ENCODE measurements around the gene TNC. TPM values are rescaled to one million over a fixed set of nuclear protein-coding genes. Genes with fewer than 3 reads are reported as not detected.
"Not testable (repeated sequence)": the region's sequence is repeated elsewhere in the genome, so short reads cannot be mapped to it uniquely, and the experiment has no call there.

TNC gene
- total RNA-seq, 1 donor from 2014 or later: not detected

GRCh38 chr9:115135821-115136778 lies 18.1 kb upstream of the TNC start:
- intact Hi-C loops (cut with micrococcal nuclease): no loop called here

GRCh38 chr9:115134941-115135340 lies 17.0 kb upstream of the TNC start:
- intact Hi-C loops (cut with micrococcal nuclease): no loop called here

GRCh38 chr9:115133649-115134048 lies 15.7 kb upstream of the TNC start:
- intact Hi-C loops (cut with micrococcal nuclease): no loop called here

GRCh38 chr9:115132648-115133047 lies 14.7 kb upstream of the TNC start:
- intact Hi-C loops (cut with micrococcal nuclease): no loop called here

GRCh38 chr9:115130176-115130575 lies 12.2 kb upstream of the TNC start:
- intact Hi-C loops (cut with micrococcal nuclease): no loop called here

- intact Hi-C loops (cut with micrococcal nuclease): not testable (repeated sequence)
These were observed 10.8 kb upstream of the TNC start for GRCh38 chr9:115128726-115129125.

- intact Hi-C loops (cut with micrococcal nuclease): no loop called here
These were observed 9.3 kb upstream of the TNC start for GRCh38 chr9:115127191-115127817.

- intact Hi-C loops (cut with micrococcal nuclease): no loop called here
These were observed 8.4 kb upstream of the TNC start for GRCh38 chr9:115126404-115126803.

- intact Hi-C loops (cut with micrococcal nuclease): no loop called here
These were observed 5.0 kb upstream of the TNC start for GRCh38 chr9:115122937-115123336.

GRCh38 chr9:115121181-115121580 lies 3.2 kb upstream of the TNC start:
- intact Hi-C loops (cut with micrococcal nuclease): no loop called here

- intact Hi-C loops (cut with micrococcal nuclease): no loop called here
These were observed 892 bp upstream of the TNC start for GRCh38 chr9:115118879-115119218.

GRCh38 chr9:115116421-115117284 lies 1.3 kb downstream of the TNC start:
- intact Hi-C loops (cut with micrococcal nuclease): no loop called here

- intact Hi-C loops (cut with micrococcal nuclease): no loop called here
These were observed 2.0 kb downstream of the TNC start for GRCh38 chr9:115115924-115116323.

GRCh38 chr9:115115117-115115880 lies 2.7 kb downstream of the TNC start:
- intact Hi-C loops (cut with micrococcal nuclease): no loop called here

- intact Hi-C loops (cut with micrococcal nuclease): no loop called here
These were observed 3.4 kb downstream of the TNC start for GRCh38 chr9:115114546-115114945.

- intact Hi-C loops (cut with micrococcal nuclease): no loop called here
These were observed 3.9 kb downstream of the TNC start for GRCh38 chr9:115114084-115114483.

GRCh38 chr9:115111874-115112273 lies 6.1 kb downstream of the TNC start:
- intact Hi-C loops (cut with micrococcal nuclease): no loop called here

GRCh38 chr9:115109486-115109885 lies 8.5 kb downstream of the TNC start:
- intact Hi-C loops (cut with micrococcal nuclease): no loop called here

- intact Hi-C loops (cut with micrococcal nuclease): no loop called here
These were observed 10.3 kb downstream of the TNC start for GRCh38 chr9:115107701-115108100.

- intact Hi-C loops (cut with micrococcal nuclease): no loop called here
These were observed 11.3 kb downstream of the TNC start for GRCh38 chr9:115106642-115107041.

GRCh38 chr9:115106001-115106400 lies 12.0 kb downstream of the TNC start:
- intact Hi-C loops (cut with micrococcal nuclease): no loop called here
